Adrenal gland (tissue), 12 donors: ENCODE results near the gene PKP4. TPM values are rescaled to one million over a fixed set of nuclear protein-coding genes. Genes with fewer than 3 reads are reported as not detected.
"Not testable (repeated sequence)": the region's sequence is repeated elsewhere in the genome, so short reads cannot be mapped to it uniquely, and the experiment has no call there.

Experiments used
- DNase-seq, 7 donors: peaks; one replicate each; pipeline ENCODE4 v3.0.0-alpha.2; 2019 to 2020
- H3K27ac ChIP-seq, 5 donors: fragments of 200-600 bp; sonication (generic) in 4 of 5; 1 replicate in 3 of 5; 2 replicates in 2 of 5; pipeline versions ENCODE4 v1.5.1 to v1.8.0; 2016 to 2020; ENCODE audit warnings: mild to moderate bottlenecking in 1 of 5
- H3K27me3 ChIP-seq: fragments of 200-600 bp; 2 replicates; pipeline ENCODE4 v1.8.0; 2021
- H3K36me3 ChIP-seq, 2 donors: fragments of 200-600 bp; replicated peaks in 1 of 2; 1 replicate in 1 of 2; 2 replicates in 1 of 2; pipeline versions ENCODE4 v1.5.1 to v1.8.0; 2018 to 2022
- H3K4me1 ChIP-seq, 2 donors: fragments of 200-600 bp; replicated peaks in 1 of 2; 1 replicate in 1 of 2; 2 replicates in 1 of 2; pipeline versions ENCODE4 v1.5.1 to v1.8.0; 2018 to 2021
- H3K4me3 ChIP-seq, 4 donors: fragments of 200-600 bp; sonication (generic) in 3 of 4; one replicate each; pipeline ENCODE4 v1.5.1; 2016 to 2018
- H3K9me3 ChIP-seq, 3 donors: fragments of 200-600 bp; sonication (generic) in 1 of 3; replicated peaks in 1 of 3; 1 replicate in 2 of 3; 2 replicates in 1 of 3; pipeline versions ENCODE4 v1.5.1 to v1.8.0; 2016 to 2021
- POLR2A ChIP-seq, 2 donors: fragments of 450-650 bp; IDR thresholded peaks; one replicate each; pipeline ENCODE4 v1.6.1; 2017; ENCODE audit warnings: antibody characterized with exemption in 2 of 2, mild to moderate bottlenecking in 2 of 2, moderate library complexity in 1 of 2
- WGBS, 4 donors: extraction: QIAGEN DNeasy Blood & Tissue Kit in 2 of 4; methylation state at CpG; one replicate each; pipeline versions ENCODE4 v1.1.5 to v1.1.7; 2013 to 2017; 5-methylcytosine and 5-hydroxymethylcytosine counted together
- intact Hi-C, 2 donors: fragments of 100-400 bp; cut with DNase I; formaldehyde crosslinking; loops; one replicate each; pipeline versions ENCODE4 v1.14.1 to v1.15.0; 2022 to 2023
- polyA plus RNA-seq, 3 donors: library from polyadenylated mRNA; stranded (reverse); fragments of 200-250 nt in 2 of 3; fragments of 350-450 nt in 1 of 3; fragmentation: Illumina TruSeq in 1 of 3; extraction: RNeasy Lipid Tissue Mini Kit (QIAGEN cat#74804) in 1 of 3; gene quantifications; one replicate each; pipeline ENCODE4 v1.2.3, GENCODE V29; 2013 to 2014
- total RNA-seq, 9 donors: library from RNA; depleted of rRNA in 4 of 9; stranded (reverse); fragments of >200 nt in 4 of 9; fragments of 120-200 nt in 1 of 9; fragmentation: NEBNext Ultra II Directional in 1 of 9; extraction: Animal tissue kit (Norgen Biotek cat#: 25700) in 1 of 9; gene quantifications; one replicate each; pipeline versions ENCODE4 v1.1.0 to v1.2.4, GENCODE V29; 2013 to 2023
- TF ChIP-seq, protein P1 (sequence below), 6 experiments: fragments of 450-650 bp in 4 of 6; fragments of 200-600 bp in 2 of 6; sonication (generic) in 1 of 6; IDR thresholded peaks; 1 replicate in 5 of 6; 2 replicates in 1 of 6; pipeline versions ENCODE4 v1.5.1 to v1.8.0; 2016 to 2021; ENCODE audit warnings: antibody characterized with exemption in 6 of 6, mild to moderate bottlenecking in 2 of 6, moderate library complexity in 1 of 6
- donor health status: healthy with polysubstance abuse.
- donor health status: Bipolar disorder and iron deficiency.
- donor health status: DM: yes; HTN: yes; CAD: no.
- donor health status: DM: no; HTN: no; CAD: no.
- donor health status: DM: no; HTN: no; CAD: no.
- donor health status: DM: yes; HTN: yes; CAD: no.

PKP4 gene
- total and polyA plus RNA-seq, 12 donors = 15.6 to 34.9 (median 23.3) TPM

DNA sequence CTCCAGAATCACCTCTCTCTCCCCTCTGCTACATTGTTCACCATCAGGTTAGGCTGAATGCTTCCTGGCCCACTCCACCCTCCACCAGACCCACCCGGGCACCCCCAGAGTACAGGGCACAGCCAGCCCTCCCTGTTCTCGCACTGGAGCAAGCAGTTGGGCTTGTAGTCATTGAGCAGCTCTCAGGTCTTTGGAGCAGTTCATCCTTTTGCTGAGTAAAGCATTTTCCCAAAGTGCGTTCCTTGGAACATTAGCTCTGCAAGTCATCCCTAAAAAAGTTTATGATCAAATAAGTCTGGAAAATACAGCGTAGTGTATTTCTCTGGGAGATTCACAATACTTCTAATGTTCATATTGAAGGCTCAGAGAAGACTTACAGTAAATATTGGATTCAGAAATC, 234.9 kb downstream of the PKP4 start:
- 84 to 87% (median 84%) methylated on average over 4 of the region's 4 CpGs for WGBS, 4 donors

DNA sequence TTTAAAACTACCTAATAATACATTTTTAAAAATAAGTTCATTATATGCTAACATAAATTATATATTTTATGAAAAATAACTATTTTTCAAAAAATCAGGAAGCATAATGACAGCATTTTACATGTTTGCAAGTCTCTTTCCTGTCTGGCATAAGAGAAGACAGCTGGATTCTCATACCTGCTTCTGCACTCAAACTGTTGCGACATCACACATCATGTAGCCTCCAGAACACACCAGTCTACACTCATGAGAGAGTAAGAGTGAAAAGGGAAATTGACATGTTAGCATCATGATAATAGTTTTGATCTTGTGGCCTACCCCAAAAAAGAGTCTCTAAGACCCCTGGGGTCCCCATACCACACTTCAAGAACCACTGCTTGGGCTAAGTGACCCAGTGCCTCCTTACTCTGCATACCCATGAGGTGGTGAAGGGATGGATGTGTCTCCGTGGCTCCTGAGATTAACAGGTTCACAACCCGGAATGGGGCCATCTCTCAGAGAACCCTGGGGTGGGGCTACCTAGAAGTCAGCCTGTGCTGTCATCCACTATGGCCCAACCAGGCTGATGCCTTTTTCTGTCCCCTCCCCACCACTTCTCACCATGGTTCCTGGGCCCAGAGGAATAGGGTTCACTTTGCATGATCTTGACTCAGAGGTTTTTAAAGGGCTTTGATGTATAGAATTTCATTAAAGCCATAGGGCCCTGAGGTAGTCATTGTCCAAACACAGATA, 235.8 kb downstream of the PKP4 start:
- H3K4me1 ChIP-seq = no peaks in the 10 kb centered on the region
- intact Hi-C loops = no loop called here
- H3K36me3 ChIP-seq = no peaks in the 10 kb centered on the region
- no peak overlapping the region for H3K27ac ChIP-seq
- no peak for DNase-seq
- H3K27me3 ChIP-seq = no peaks in the 10 kb centered on the region
- WGBS, 4 donors = 88 to 95% (median 90%) methylated on average over 3 of the region's 3 CpGs
- no peak overlapping the region for H3K4me3 ChIP-seq
- TF ChIP-seq, protein P1, sequence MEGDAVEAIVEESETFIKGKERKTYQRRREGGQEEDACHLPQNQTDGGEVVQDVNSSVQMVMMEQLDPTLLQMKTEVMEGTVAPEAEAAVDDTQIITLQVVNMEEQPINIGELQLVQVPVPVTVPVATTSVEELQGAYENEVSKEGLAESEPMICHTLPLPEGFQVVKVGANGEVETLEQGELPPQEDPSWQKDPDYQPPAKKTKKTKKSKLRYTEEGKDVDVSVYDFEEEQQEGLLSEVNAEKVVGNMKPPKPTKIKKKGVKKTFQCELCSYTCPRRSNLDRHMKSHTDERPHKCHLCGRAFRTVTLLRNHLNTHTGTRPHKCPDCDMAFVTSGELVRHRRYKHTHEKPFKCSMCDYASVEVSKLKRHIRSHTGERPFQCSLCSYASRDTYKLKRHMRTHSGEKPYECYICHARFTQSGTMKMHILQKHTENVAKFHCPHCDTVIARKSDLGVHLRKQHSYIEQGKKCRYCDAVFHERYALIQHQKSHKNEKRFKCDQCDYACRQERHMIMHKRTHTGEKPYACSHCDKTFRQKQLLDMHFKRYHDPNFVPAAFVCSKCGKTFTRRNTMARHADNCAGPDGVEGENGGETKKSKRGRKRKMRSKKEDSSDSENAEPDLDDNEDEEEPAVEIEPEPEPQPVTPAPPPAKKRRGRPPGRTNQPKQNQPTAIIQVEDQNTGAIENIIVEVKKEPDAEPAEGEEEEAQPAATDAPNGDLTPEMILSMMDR (IDR thresholded peaks at IDR 0.05) = no peak
- no peak for TF ChIP-seq POLR2A (IDR thresholded peaks at IDR 0.05)
- peaks cover 0 to 3% (median 0%) of the 10 kb centered on the region in 3 donors for H3K9me3 ChIP-seq

More for the DNA sequence above, 234.9 kb downstream of the PKP4 start:
- no peak for TF ChIP-seq POLR2A (IDR thresholded peaks at IDR 0.05)
- TF ChIP-seq, protein P1 (IDR thresholded peaks at IDR 0.05) = no peak
- H3K27ac ChIP-seq = no peak overlapping the region
- no peaks in the 10 kb centered on the region for H3K36me3 ChIP-seq
- H3K9me3 ChIP-seq = peaks cover 0 to 3% (median 0%) of the 10 kb centered on the region in 3 donors
- no peak for DNase-seq
- H3K4me3 ChIP-seq = no peak overlapping the region
- intact Hi-C loops = no loop called here
- H3K27me3 ChIP-seq = no peaks in the 10 kb centered on the region
- H3K4me1 ChIP-seq = no peaks in the 10 kb centered on the region

DNA sequence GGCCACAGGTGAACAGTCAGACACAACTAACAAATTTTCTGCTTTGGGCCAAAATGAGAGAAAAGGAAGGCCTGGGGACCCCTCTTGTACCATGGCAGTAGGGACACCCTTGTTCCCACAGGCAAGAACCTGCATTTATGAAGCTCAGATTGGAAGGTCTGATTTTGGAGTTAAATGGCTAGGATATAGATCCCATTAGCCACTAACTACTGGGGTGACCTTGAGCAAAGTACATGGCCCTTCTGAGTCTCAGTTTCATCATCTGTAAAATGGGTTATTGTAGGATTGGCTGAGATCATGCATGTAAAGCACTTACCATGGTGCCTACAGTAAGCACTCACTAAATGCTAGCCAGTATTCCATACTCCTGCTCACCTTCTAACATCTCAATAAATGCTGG, 236.7 kb downstream of the PKP4 start:
- no peaks in the 10 kb centered on the region for H3K36me3 ChIP-seq
- no peak overlapping the region for H3K27ac ChIP-seq
- H3K9me3 ChIP-seq = peaks cover 0 to 3% (median 0%) of the 10 kb centered on the region in 3 donors
- no peak for DNase-seq
- no peaks in the 10 kb centered on the region for H3K27me3 ChIP-seq
- intact Hi-C loops = no loop called here
- H3K4me1 ChIP-seq = no peaks in the 10 kb centered on the region
- no peak overlapping the region for H3K4me3 ChIP-seq
- TF ChIP-seq, protein P1 (IDR thresholded peaks at IDR 0.05) = no peak
- TF ChIP-seq POLR2A (IDR thresholded peaks at IDR 0.05) = no peak

DNA sequence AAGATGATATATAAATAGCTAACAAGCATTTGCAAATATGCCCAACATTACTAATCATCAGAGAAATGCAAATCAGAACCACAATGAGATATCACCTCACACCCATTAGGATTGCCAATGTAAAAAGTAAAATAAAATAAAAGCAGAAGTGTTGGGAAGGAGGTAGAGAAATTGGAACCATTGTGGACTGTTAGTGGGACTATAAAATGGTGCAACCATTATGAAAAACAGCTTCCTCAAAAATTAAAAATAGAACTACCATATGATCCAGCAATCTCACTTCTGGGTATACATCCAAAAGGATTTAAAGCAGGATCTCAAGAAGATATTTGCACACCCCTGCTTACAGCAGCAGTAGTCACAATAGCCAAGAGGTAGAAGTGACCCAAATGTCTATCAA, 238.6 kb downstream of the PKP4 start:
- Histone ChIP-seq H3K27ac (no peak overlapping the region), H3K4me3 (no peak overlapping the region), H3K27me3 (no peaks in the 10 kb centered on the region), H3K36me3 (no peaks in the 10 kb centered on the region), H3K4me1 (no peaks in the 10 kb centered on the region), H3K9me3 (peaks cover 0 to 3% (median 0%) of the 10 kb centered on the region in 3 donors)
- intact Hi-C loops = no loop called here
- TF ChIP-seq, protein P1 (IDR thresholded peaks at IDR 0.05) = no peak
- TF ChIP-seq POLR2A (IDR thresholded peaks at IDR 0.05) = no peak
- no peak for DNase-seq

DNA sequence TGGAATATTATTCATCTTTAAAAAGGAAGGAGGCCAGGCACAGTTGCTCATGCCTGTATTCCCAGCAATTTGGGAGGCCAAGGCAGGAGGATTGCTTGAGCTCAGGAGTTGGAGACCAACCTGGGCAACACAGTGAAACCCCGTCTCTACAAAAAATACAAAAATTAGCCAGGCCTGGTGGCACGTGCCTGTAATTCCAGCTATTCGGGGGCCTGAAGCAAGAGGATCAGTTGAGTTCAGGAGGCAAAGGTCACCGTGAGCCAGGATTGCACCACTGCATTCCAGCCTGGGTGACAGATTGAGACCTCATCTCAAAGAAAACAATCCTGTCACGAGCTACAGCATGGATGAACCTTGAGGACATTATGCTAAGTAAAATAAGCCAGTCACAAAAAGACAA, 239.0 kb downstream of the PKP4 start:
- H3K4me3 ChIP-seq, H3K4me1 ChIP-seq, DNase-seq, H3K9me3 ChIP-seq, H3K27me3 ChIP-seq, intact Hi-C loops, H3K36me3 ChIP-seq, H3K27ac ChIP-seq: not testable (repeated sequence)
- WGBS, 4 donors = 70 to 82% (median 74%) methylated on average over 5 of the region's 5 CpGs
